ENCODE results near the gene ACSL1. TPM values are rescaled to one million over a fixed set of nuclear protein-coding genes. Genes with fewer than 3 reads are reported as not detected.

ACSL1 gene
- total and polyA plus RNA-seq, 2 donors, result 8.7 to 109 TPM

DNA sequence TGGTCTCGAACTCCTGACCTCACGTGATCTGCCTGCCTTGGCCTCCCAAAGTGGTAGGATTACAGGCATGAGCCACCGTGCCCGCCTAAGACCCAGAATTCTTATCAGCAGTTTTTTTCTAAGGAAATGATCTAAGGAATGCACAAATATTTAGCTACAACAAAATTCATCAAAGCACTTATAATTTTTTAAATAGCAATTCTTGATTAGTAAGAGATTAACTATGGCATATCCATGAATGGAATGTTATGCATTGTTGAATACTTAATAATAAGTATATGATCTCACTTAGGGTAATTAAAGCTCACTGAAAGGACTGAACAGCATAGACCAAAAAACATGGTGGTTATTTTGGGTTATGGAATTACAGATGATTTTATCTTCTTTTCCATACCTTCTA lies 110.2 kb downstream of the ACSL1 start:
- WGBS, result 96% methylated on average over 4 of the region's 4 CpGs
- no peak overlapping the region for H3K4me3 ChIP-seq (ENCODE audit: low read length in 2 of 2)

DNA sequence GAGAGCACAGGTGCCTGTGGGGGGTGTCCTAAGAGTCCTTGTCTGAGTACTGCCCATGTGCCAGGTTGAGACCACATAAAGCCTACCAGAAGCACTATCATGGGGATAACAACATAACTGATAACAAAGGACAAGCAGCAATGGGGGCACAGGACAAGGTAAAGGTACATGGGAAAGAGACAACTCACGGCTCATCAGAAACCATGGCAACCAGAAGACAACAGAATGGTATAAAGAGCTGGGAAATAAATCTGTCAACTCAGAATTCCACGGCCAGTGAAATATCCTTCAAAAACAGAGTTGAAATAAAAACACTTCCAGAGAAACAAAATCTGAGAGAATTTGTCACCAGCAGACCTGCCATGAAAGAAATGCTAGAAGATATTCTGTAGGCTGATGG lies 111.9 kb downstream of the ACSL1 start:
- H3K36me3 ChIP-seq (ENCODE audit: control insufficient read depth in 2 of 2, insufficient read depth in 2 of 2, low read length in 1 of 2), result peaks cover 16 to 55% of the 10 kb centered on the region in 2 donors
- no peaks in the 10 kb centered on the region for H3K27me3 ChIP-seq (ENCODE audit: control insufficient read depth in 2 of 2, insufficient read depth in 1 of 2, low read length in 1 of 2)
- no peak overlapping the region for H3K4me3 ChIP-seq (ENCODE audit: low read length in 2 of 2)
- WGBS, result 94% methylated on average over 2 of the region's 2 CpGs
- no peak for DNase-seq (ENCODE audit: low read depth in 6 of 9, low spot score in 9 of 9)
- no peaks in the 10 kb centered on the region for H3K9me3 ChIP-seq (ENCODE audit: control insufficient read depth in 2 of 2, insufficient read depth in 1 of 2, low read length in 1 of 2)
- H3K4me1 ChIP-seq (ENCODE audit: control insufficient read depth in 2 of 2, insufficient read depth in 2 of 2, low read length in 2 of 2), result no peaks in the 10 kb centered on the region
- no peak overlapping the region for H3K27ac ChIP-seq (ENCODE audit: low read depth in 1 of 2, low read length in 1 of 2)

More for the DNA sequence above, 110.2 kb downstream of the ACSL1 start:
- H3K9me3 ChIP-seq (ENCODE audit: control insufficient read depth in 2 of 2, insufficient read depth in 1 of 2, low read length in 1 of 2), result no peaks in the 10 kb centered on the region
- no peak overlapping the region for H3K27ac ChIP-seq (ENCODE audit: low read depth in 1 of 2, low read length in 1 of 2)
- no peaks in the 10 kb centered on the region for H3K4me1 ChIP-seq (ENCODE audit: control insufficient read depth in 2 of 2, insufficient read depth in 2 of 2, low read length in 2 of 2)
- peaks cover 25 to 54% of the 10 kb centered on the region in 2 donors for H3K36me3 ChIP-seq (ENCODE audit: control insufficient read depth in 2 of 2, insufficient read depth in 2 of 2, low read length in 1 of 2)
- no peaks in the 10 kb centered on the region for H3K27me3 ChIP-seq (ENCODE audit: control insufficient read depth in 2 of 2, insufficient read depth in 1 of 2, low read length in 1 of 2)
- no peak for DNase-seq (ENCODE audit: low read depth in 6 of 9, low spot score in 9 of 9)

DNA sequence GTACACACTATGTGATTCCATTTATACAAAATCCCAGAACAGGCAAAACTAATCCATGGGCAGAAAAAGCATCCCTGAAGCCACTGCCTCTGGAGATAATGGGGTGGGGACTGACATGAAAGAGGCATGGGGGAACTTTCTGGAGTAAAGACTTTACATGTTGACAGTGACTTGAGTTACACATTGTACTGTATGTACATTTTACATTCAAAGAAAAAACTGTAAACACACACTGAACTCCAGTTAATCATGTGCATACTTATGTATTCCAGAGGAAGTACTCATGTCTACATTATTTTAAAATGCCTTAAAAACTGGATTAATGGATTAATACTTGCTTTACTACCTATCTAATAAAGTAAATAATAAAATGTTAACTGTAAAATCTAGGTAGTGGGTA lies 113.4 kb downstream of the ACSL1 start:
- DNase-seq (ENCODE audit: low read depth in 6 of 9, low spot score in 9 of 9), result no peak
- Histone ChIP-seq H3K36me3 (ENCODE audit: control insufficient read depth in 2 of 2, insufficient read depth in 2 of 2, low read length in 1 of 2) (peaks cover 16 to 49% of the 10 kb centered on the region in 2 donors), H3K27ac (ENCODE audit: low read depth in 1 of 2, low read length in 1 of 2) (no peak overlapping the region), H3K4me1 (ENCODE audit: control insufficient read depth in 2 of 2, insufficient read depth in 2 of 2, low read length in 2 of 2) (no peaks in the 10 kb centered on the region), H3K9me3 (ENCODE audit: control insufficient read depth in 2 of 2, insufficient read depth in 1 of 2, low read length in 1 of 2) (no peaks in the 10 kb centered on the region), H3K4me3 (ENCODE audit: low read length in 2 of 2) (no peak overlapping the region), H3K27me3 (ENCODE audit: control insufficient read depth in 2 of 2, insufficient read depth in 1 of 2, low read length in 1 of 2) (no peaks in the 10 kb centered on the region)

DNA sequence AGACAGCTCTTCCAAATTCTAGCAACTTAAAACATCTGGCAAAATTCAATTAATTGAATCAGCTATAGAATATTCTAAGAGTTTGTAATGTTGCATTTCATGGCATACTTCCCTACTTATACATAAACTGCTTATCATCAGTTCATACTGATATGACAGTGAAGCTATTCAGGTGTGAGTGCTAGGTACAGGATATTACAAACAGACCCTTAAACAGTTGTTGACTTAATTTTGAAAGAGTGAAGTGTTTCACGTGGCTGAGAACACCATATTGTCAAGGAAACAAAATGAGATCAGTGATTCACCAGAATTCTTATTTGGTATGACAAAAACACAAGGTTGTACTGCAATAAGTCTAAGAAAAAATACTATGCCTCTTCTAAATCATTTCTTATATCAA lies 119.3 kb downstream of the ACSL1 start:
- Histone ChIP-seq H3K4me3 (ENCODE audit: low read length in 2 of 2) (no peak overlapping the region), H3K36me3 (ENCODE audit: control insufficient read depth in 2 of 2, insufficient read depth in 2 of 2, low read length in 1 of 2) (peaks cover 15 to 62% of the 10 kb centered on the region in 2 donors), H3K27ac (ENCODE audit: low read depth in 1 of 2, low read length in 1 of 2) (no peak overlapping the region), H3K27me3 (ENCODE audit: control insufficient read depth in 2 of 2, insufficient read depth in 1 of 2, low read length in 1 of 2) (no peaks in the 10 kb centered on the region), H3K4me1 (ENCODE audit: control insufficient read depth in 2 of 2, insufficient read depth in 2 of 2, low read length in 2 of 2) (no peaks in the 10 kb centered on the region), H3K9me3 (ENCODE audit: control insufficient read depth in 2 of 2, insufficient read depth in 1 of 2, low read length in 1 of 2) (no peaks in the 10 kb centered on the region)
- 96% methylated on average over 1 of the region's 1 CpG for WGBS
- no peak for DNase-seq (ENCODE audit: low read depth in 6 of 9, low spot score in 9 of 9)

DNA sequence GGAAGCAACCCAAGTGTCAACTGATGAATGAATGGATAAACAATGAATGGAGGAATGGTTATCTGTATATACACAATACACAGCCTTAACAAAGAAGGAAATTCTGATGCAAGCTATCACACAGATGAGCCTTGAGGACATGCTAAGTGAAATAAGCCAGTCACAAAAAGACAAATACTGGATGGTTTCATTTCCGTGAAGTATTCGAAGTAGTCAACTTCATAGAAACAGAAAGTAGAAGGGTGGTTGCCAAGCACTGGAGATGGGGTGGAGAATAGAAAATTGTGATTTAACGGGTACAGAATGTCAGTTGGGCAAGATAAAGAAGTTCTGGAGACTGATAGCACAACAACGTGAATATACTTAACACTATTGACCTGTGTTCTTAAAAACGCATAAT lies 120.1 kb downstream of the ACSL1 start:
- peaks cover 23 to 64% of the 10 kb centered on the region in 2 donors for H3K36me3 ChIP-seq (ENCODE audit: control insufficient read depth in 2 of 2, insufficient read depth in 2 of 2, low read length in 1 of 2)

More for the DNA sequence above, 120.1 kb downstream of the ACSL1 start:
- H3K27me3 ChIP-seq (ENCODE audit: control insufficient read depth in 2 of 2, insufficient read depth in 1 of 2, low read length in 1 of 2), result no peaks in the 10 kb centered on the region
- no peak for DNase-seq (ENCODE audit: low read depth in 6 of 9, low spot score in 9 of 9)
- H3K4me3 ChIP-seq (ENCODE audit: low read length in 2 of 2), result no peak overlapping the region
- no peak overlapping the region for H3K27ac ChIP-seq (ENCODE audit: low read depth in 1 of 2, low read length in 1 of 2)
- 87% methylated on average over 5 of the region's 5 CpGs for WGBS
- H3K4me1 ChIP-seq (ENCODE audit: control insufficient read depth in 2 of 2, insufficient read depth in 2 of 2, low read length in 2 of 2), result no peaks in the 10 kb centered on the region
- no peaks in the 10 kb centered on the region for H3K9me3 ChIP-seq (ENCODE audit: control insufficient read depth in 2 of 2, insufficient read depth in 1 of 2, low read length in 1 of 2)

Other genes starting within 250 kb of the ACSL1 start
- 73.7 TPM for gene CASP3, start 176.5 kb downstream of the ACSL1 start, total RNA-seq
- 37.9 TPM for gene CASP3, start 176.5 kb downstream of the ACSL1 start, polyA plus RNA-seq
- 15.7 TPM for gene PRIMPOL, start 176.2 kb downstream of the ACSL1 start, total RNA-seq
- 59.0 TPM for gene PRIMPOL, start 176.2 kb downstream of the ACSL1 start, polyA plus RNA-seq
- 58.0 TPM for gene CENPU, start 91.9 kb downstream of the ACSL1 start, total RNA-seq
- 10.7 TPM for gene CENPU, start 91.9 kb downstream of the ACSL1 start, polyA plus RNA-seq
- not detected for gene HELT, start 192.5 kb upstream of the ACSL1 start, total RNA-seq
- gene HELT, start 192.5 kb upstream of the ACSL1 start, polyA plus RNA-seq, result 0.07 TPM